Activated T-cell treated with anti-CD3 and anti-CD28 coated beads, Interleukin-2, amount 50 U/mL, for 24 hours (primary cell): ENCODE data around the gene NCKAP5.

Experiments
- DNase-seq: peaks from one replicate; pipeline ENCODE4 v3.0.0-alpha.2; 2020
- H3K27ac Mint-ChIP-seq: 2 replicates; pipeline ENCODE4 v1.8.0; 2020; ENCODE audit warnings: mild to moderate bottlenecking, mixed read lengths
- H3K27me3 Mint-ChIP-seq: 2 replicates; pipeline ENCODE4 v1.8.0; 2020; ENCODE audit warnings: mixed read lengths
- H3K36me3 Mint-ChIP-seq: 2 replicates; pipeline ENCODE4 v1.8.0; 2020; ENCODE audit warnings: low read depth, mixed read lengths
- H3K4me1 Mint-ChIP-seq: 2 replicates; pipeline ENCODE4 v1.8.0; 2020; ENCODE audit warnings: low read depth, mixed read lengths
- H3K4me3 Mint-ChIP-seq: 2 replicates; pipeline ENCODE4 v1.8.0; 2020; ENCODE audit warnings: mild to moderate bottlenecking, moderate library complexity, mixed read lengths
- H3K9me3 Mint-ChIP-seq: 2 replicates; pipeline ENCODE4 v1.8.0; 2020; ENCODE audit warnings: mixed read lengths

The NCKAP5 gene

DNA sequence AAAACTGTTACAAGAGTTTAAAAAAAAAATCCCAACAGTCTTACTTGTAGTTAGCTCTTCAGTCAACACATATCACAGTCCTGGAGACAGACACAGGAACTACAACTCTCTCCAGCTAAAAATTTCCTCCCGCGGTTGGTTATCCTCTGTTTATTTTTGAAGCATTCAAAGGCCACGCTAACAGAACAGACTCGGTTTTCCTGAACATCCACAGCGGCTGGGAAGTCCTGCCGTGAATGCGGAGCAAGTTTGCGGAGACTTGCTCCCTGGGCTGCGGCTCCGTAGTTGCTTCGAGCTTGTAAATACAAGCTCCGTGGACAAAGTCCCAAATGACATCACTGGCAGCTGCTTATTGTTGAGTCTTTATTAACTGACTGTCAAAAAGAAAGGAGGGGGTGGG, at the start of gene NCKAP5:
NCKAP5 (minus strand) TSS at position 292 of the 400 bp plus-strand sequence. CDS start 50,937 bp downstream, outside the sequence.
- Mint-ChIP-seq H3K9me3 (peaks cover 2% of the 10 kb centered on the region), H3K27me3 (peaks cover 22% of the 10 kb centered on the region), H3K4me1 (no peaks in the 10 kb centered on the region), H3K36me3 (no peaks in the 10 kb centered on the region), H3K4me3 (no peak within 1 kb of the TSS), H3K27ac (no peak within 1 kb of the TSS)
- DNase-seq: no peak

DNA sequence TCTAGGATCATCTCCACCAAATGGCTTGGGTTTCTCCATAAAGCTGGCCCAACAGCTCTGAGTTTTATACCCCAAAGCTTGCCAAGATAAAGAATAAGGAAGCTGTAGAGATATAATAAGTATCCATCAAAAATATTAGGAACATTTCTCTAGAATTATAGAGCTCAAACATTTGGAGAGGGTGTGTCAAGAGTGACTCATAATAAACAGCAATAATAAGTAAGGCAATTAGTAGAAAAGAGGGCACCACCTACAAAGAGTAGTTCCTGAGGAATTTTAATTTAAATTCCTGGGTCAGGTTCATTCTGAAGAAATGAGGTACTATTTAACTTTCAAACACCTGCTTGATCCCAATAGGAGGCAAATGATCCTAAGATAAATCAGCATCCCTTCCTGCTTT, 41.4 kb upstream of the NCKAP5 start:
- DNase-seq: no peak
- Mint-ChIP-seq H3K4me1 (no peaks in the 10 kb centered on the region), H3K27ac (no peak overlapping the region), H3K27me3 (peaks cover 4% of the 10 kb centered on the region), H3K4me3 (no peak overlapping the region), H3K9me3 (peaks cover 11% of the 10 kb centered on the region), H3K36me3 (no peaks in the 10 kb centered on the region)

DNA sequence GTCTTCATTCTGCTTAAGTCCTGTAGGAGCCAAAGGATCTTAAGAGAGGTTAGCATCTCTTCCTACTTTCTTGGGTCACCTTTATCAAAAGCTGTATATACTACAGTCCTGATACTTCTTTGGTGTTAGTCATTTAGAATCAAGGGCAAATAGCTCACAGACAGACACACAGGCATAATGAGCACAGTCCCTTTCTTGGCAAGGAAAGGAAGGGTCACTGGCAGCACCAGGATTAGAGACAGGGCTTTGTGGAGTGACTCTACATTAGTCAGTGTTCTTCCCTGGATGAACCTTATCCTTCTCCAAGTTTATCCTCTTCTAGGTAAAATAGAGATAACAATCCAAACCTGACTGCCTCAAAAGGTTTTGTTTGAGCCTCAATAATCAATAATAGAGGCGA, 40.0 kb upstream of the NCKAP5 start:
- Mint-ChIP-seq H3K4me1 (no peaks in the 10 kb centered on the region), H3K36me3 (no peaks in the 10 kb centered on the region), H3K4me3 (no peak overlapping the region), H3K9me3 (peaks cover 4% of the 10 kb centered on the region), H3K27ac (no peak overlapping the region), H3K27me3 (peaks cover 4% of the 10 kb centered on the region)
- no peak for DNase-seq

DNA sequence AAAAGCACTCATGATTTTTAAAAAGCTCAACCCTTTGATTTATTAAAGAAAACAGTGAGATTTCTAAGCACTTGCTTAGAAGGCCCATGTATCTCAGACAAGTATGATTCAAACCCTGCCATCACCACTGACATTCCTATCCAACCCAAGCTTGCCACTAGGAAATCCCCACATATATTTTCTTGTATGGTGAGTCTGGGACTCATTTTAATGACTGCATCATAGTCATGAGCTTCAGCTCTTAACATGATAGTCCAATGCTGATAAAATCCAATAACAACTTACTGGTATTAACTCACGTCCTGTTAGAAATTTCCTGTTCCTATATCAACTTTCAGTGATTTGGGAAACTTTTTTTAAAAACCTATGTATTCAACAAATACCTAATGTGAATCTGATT, 39.4 kb upstream of the NCKAP5 start:
- Mint-ChIP-seq H3K4me3 (no peak overlapping the region), H3K9me3 (peaks cover 4% of the 10 kb centered on the region), H3K27me3 (peaks cover 4% of the 10 kb centered on the region), H3K4me1 (no peaks in the 10 kb centered on the region), H3K36me3 (no peaks in the 10 kb centered on the region), H3K27ac (no peak overlapping the region)
- no peak for DNase-seq

DNA sequence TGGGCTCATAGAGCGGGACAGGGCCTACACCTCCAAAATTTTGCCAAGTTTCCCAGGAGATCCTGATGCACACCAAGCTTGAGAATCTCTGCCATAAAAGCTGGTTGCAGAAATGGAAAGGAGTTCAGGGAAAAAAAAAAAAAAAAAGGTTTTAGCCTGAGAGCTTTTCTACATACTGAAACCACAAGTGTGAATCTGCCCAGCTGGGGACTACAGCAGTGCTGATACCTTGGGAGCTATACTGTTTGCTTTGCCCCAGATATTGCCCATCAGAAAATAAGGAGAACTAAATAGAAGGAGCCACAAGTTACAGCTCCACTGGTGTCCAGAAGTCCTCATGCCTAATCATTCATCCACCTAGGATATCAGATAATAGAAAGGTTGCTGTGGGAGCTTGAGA, 38.4 kb upstream of the NCKAP5 start:
- DNase-seq: no peak
- H3K27ac Mint-ChIP-seq: no peak overlapping the region
- H3K27me3 Mint-ChIP-seq: peaks cover 4% of the 10 kb centered on the region
- no peaks in the 10 kb centered on the region for H3K4me1 Mint-ChIP-seq
- no peak overlapping the region for H3K4me3 Mint-ChIP-seq
- peaks cover 4% of the 10 kb centered on the region for H3K9me3 Mint-ChIP-seq
- no peaks in the 10 kb centered on the region for H3K36me3 Mint-ChIP-seq

DNA sequence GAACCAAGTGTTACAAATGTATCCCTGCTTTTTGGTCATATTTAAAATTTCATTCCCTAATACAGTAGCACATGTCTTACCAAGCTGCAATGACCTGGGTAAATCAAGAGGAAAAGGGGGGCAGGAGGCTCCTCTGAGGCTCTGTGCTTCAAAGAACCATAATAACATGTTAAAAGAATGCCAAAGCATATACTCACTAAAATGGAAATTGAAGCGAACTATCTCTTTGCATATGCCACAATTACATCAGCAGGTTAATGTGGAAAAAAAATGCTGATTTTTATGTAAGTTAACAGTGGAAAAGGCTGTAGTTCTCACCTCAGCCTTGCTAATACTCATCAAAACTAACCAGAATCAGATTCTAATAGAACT, 37.5 kb upstream of the NCKAP5 start:
- H3K27ac Mint-ChIP-seq: no peak overlapping the region
- H3K4me3 Mint-ChIP-seq: no peak overlapping the region
- peaks cover 4% of the 10 kb centered on the region for H3K27me3 Mint-ChIP-seq
- H3K4me1 Mint-ChIP-seq: no peaks in the 10 kb centered on the region
- no peaks in the 10 kb centered on the region for H3K36me3 Mint-ChIP-seq
- no peak for DNase-seq
- H3K9me3 Mint-ChIP-seq: peaks cover 4% of the 10 kb centered on the region

DNA sequence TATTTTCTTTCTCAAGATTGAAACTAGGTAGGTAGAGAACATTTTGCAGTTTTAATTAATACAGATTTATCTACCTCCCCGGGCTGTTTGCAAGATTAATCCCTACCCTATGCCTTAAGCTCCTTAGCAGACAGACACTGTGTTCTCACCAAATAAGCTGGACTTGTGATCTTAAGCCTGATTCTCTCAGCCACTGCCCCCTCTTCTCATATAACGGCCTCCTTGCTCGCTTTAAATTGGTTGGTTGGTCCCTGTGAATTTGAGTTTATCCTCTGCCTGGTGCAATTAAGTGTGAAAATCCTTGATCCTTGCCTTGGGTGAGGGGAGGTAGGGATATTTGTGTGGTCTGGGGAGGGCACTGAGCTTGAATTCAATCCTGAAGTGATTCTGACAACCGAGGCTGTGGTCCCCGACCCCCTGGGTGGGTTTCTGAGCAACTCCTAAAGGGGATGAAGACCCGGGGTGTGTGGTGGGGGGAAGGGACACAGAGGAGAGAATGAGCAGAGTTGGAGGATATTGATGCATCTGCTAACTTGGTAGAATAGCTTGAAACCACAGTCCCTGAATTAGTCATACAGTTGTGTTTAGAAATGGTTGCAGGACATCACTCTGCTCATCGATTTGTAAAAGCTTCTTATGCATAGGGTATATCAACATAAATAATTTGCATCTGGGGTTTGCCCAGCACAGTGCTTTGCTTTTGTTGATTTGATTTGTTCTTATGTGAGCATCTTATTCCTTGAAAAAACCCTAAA, 36.9 kb upstream of the NCKAP5 start:
- Mint-ChIP-seq H3K4me1 (no peaks in the 10 kb centered on the region), H3K27ac (no peak overlapping the region), H3K27me3 (peaks cover 4% of the 10 kb centered on the region), H3K36me3 (no peaks in the 10 kb centered on the region), H3K4me3 (no peak overlapping the region), H3K9me3 (peaks cover 4% of the 10 kb centered on the region)
- DNase-seq: no peak

DNA sequence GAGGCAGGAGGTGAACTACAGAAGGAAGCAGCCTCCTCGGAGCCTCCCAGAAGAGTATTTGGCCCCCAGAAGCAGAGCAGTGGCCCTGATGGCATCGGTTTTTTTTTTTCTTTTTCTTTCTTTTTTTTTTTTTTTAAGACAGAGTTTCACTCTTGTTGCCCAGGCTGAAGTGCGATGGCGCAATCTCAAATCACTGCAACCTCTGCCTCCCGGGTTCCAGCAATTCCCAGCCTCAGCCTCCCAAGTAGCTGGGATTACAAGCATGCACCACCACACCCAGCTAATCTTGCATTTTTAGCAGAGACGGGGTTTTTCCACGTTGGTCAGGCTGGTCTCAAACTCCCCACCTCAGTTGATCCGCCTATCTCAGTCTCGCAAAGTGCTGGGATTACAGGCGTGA, 34.8 kb upstream of the NCKAP5 start:
- no peaks in the 10 kb centered on the region for H3K36me3 Mint-ChIP-seq
- no peak overlapping the region for H3K27ac Mint-ChIP-seq
- no peak for DNase-seq
- no peak overlapping the region for H3K4me3 Mint-ChIP-seq
- H3K4me1 Mint-ChIP-seq: no peaks in the 10 kb centered on the region
- H3K27me3 Mint-ChIP-seq: peaks cover 4% of the 10 kb centered on the region
- no peaks in the 10 kb centered on the region for H3K9me3 Mint-ChIP-seq

DNA sequence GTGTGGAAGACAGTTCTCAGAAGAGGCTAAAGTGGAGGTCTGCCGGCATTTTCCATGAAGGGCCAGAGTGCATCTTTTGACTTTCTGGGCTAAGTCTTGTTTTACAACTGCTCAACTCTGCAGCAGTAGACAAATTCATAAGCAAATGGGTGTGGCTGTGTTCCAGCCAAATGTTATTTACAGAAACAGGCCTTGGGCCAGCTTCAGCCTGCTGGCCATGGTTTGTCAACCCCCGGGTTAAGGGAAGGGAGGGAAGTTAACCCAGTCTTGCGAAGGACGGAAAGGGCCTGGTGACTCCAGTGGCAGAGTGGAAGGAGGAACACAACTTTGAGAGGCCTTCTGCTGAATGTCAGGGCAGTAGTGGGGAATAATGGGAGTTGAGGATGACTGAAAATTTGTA, 34.3 kb upstream of the NCKAP5 start:
- no peaks in the 10 kb centered on the region for H3K4me1 Mint-ChIP-seq
- H3K27ac Mint-ChIP-seq: no peak overlapping the region
- DNase-seq: no peak
- H3K4me3 Mint-ChIP-seq: no peak overlapping the region
- peaks cover 4% of the 10 kb centered on the region for H3K27me3 Mint-ChIP-seq
- H3K36me3 Mint-ChIP-seq: no peaks in the 10 kb centered on the region
- H3K9me3 Mint-ChIP-seq: no peaks in the 10 kb centered on the region

DNA sequence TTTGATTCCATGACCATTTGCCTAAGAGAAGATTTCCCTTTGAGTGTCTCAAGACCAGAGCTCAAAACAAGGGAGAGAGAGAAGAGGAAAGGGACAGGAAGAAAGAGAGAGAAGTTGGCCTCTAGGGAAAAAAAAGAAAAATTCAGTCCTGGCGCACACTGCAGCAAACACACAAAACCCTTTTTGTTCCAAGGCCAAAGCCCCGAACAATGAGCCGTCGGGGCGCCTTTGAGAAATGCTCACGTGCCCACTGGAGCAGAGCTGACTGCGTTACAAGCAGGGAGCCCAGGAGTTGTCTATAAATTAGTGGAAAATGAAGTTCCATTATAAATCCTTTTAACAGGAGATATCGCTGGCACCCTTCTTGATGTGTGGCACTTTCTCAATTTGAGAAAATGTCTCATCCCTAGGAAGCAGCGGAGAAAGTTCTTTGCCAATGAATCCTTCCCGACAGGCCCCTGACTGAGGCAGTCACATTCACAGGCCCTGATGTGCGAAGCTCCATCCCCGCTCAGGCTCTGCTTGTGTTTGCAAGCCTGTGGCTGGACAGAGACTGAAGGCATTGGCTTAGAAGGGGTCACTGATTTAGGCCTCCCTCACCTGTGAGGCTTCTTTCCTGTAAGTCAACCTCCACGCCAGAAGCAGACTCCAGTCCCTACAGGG, 32.1 kb upstream of the NCKAP5 start:
- Mint-ChIP-seq H3K36me3 (no peaks in the 10 kb centered on the region), H3K9me3 (no peaks in the 10 kb centered on the region), H3K27ac (no peak overlapping the region), H3K4me1 (no peaks in the 10 kb centered on the region), H3K4me3 (no peak overlapping the region), H3K27me3 (peaks cover 4% of the 10 kb centered on the region)
- no peak for DNase-seq

DNA sequence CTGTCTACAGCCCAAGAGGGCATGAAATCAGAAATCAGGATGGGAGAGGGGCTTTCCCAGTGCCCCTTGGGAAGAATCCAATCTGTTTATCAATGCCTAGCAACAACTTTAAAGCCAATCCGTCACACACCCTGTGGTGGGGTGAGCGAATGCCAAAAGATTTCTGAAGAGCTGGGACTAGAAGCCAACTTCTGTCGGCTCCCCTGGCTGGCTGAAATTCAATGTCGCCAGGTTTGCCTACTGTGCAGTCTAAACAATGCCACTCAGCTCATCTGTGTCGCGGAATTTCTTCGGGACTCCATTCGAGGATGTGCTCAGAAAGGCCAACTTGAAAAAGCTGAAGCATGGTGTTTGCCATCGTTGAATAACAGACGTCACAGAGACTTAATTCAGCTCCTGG, 31.5 kb upstream of the NCKAP5 start:
- Mint-ChIP-seq H3K36me3 (no peaks in the 10 kb centered on the region), H3K9me3 (no peaks in the 10 kb centered on the region), H3K4me3 (no peak overlapping the region), H3K4me1 (no peaks in the 10 kb centered on the region), H3K27ac (no peak overlapping the region), H3K27me3 (no peaks in the 10 kb centered on the region)
- no peak for DNase-seq

DNA sequence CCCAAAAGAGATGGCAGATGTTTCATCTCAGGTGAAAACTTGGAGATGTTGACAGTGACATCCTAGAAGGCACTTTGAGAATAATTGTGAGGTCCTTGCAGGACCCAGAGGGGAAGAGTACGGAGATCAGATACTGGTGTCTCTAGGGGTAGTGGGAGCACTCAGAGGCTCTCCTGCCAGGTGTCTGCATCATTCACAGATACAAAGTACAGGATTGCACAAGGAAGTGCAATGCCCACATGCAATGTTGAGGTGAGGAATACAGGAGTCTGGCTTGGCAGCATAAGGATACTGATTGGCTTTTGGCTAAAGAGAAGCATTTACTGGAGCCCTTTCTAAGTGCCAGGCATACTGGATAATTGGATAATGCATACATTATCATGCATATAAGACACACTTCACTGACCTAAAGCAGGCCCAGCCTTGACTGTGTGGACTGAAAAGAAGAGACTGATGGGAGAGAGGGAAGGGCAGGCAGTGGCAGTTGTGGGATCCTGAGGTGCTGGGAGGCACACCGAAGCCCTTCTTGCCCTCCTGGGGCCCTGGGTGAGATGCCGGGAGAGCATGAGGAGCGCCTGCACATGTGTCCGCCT, 31.0 kb upstream of the NCKAP5 start:
- H3K9me3 Mint-ChIP-seq: no peaks in the 10 kb centered on the region
- no peak for DNase-seq
- no peak overlapping the region for H3K4me3 Mint-ChIP-seq

DNA sequence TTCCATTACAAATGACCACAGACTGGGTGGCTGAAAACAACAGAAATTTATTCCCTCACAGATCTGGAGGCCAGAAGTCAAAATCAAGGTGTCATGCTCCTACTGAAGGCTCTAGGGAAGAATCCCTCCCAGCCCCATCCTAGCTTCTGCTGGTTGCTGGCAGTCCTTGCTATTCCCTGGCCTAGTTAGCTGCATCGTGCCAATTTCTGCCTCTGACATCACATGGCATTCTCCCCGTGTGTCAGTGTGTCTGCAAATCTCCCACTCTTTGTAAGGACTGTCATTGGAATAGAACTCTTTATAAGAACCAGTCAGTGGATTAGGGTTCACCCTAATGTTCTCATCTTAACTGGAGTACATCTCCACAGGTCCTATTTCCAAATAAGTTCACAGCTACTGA, 30.5 kb upstream of the NCKAP5 start:
- H3K4me1 Mint-ChIP-seq: no peaks in the 10 kb centered on the region
- no peaks in the 10 kb centered on the region for H3K9me3 Mint-ChIP-seq
- H3K36me3 Mint-ChIP-seq: no peaks in the 10 kb centered on the region
- H3K4me3 Mint-ChIP-seq: no peak overlapping the region
- no peak for DNase-seq
- no peak overlapping the region for H3K27ac Mint-ChIP-seq
- no peaks in the 10 kb centered on the region for H3K27me3 Mint-ChIP-seq

More for the DNA sequence above, 31.0 kb upstream of the NCKAP5 start:
- Mint-ChIP-seq H3K4me1 (no peaks in the 10 kb centered on the region), H3K27me3 (no peaks in the 10 kb centered on the region), H3K27ac (no peak overlapping the region), H3K36me3 (no peaks in the 10 kb centered on the region)

DNA sequence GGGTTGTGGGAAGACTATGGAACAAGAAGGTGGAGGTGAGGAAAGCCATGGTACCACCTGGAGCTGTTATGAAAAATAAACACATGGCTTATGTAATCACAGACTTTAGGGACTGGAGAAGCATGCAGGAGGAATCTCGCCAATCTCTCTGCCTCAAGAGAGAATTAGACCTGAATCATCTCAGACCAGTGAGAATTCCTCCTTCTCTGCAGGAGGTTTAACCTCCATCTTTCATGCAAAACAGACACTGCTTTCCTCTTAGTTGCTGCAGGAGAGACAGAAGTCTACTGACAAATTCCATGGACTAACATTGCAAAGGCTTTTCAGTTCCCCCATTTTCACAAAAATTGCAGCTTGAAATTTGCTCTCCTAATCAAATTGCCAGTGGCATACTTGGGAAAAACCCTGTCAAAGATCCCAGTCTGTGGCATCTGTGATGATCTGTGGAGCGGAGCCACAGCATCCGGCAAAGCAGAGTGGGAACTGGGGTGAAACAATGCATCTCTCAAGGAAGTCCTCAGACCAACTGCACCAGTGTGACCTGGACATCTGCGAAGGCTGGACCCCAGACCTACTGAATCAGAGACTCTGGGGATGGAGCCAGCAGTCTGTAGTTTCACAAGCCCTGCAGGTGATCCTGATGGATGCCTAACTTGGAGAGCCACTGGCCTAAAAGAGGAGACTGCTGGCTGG, 28.6 kb upstream of the NCKAP5 start:
- Mint-ChIP-seq H3K36me3 (no peaks in the 10 kb centered on the region), H3K27me3 (no peaks in the 10 kb centered on the region), H3K4me1 (no peaks in the 10 kb centered on the region), H3K9me3 (no peaks in the 10 kb centered on the region), H3K4me3 (no peak overlapping the region), H3K27ac (no peak overlapping the region)
- DNase-seq: no peak

DNA sequence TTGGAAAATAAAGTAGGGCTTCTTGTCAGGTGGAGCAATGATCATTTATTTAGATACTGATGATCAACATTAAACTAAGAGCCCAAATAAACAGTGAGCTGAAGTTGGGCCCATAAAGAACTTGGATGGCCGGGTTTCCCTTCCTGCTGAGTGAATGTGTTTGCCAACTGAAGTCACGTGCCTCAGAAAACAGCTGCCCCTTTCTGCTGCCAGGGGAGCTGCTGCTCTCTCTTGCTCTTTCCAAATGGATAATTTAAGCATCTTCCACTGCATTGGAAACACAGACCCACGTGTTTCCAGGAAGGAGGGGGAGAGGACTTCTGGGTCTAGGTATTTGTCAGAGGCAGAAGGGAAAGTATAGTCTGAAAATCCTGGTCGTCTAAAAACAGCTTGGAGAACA, 22.9 kb upstream of the NCKAP5 start:
- H3K4me3 Mint-ChIP-seq: no peak overlapping the region
- H3K27me3 Mint-ChIP-seq: no peaks in the 10 kb centered on the region
- no peaks in the 10 kb centered on the region for H3K4me1 Mint-ChIP-seq
- no peaks in the 10 kb centered on the region for H3K36me3 Mint-ChIP-seq
- DNase-seq: no peak
- H3K9me3 Mint-ChIP-seq: no peaks in the 10 kb centered on the region
- H3K27ac Mint-ChIP-seq: no peak overlapping the region
